ENCODE data around the gene SLC10A4.
"Not testable (repeated sequence)": the region's sequence is repeated elsewhere in the genome, so short reads cannot be mapped to it uniquely, and the experiment has no call there.

- TF ChIP-seq CTCF (IDR thresholded peaks at IDR 0.05); POLR2AphosphoS5 (IDR thresholded peaks at IDR 0.05; ENCODE audit: insufficient read depth in 1 of 2, low read depth in 1 of 2); POLR2A (IDR thresholded peaks at IDR 0.05): not testable (repeated sequence)
Observed at GRCh38 chr4:48451656-48452055, 31.5 kb upstream of the SLC10A4 start.

All from vagina (tissue), 2 donors.